HTR-8/SVneo (cell line): Measurements from ENCODE around the gene PPP2R3A.
A peak's percentile ranks its signal among the peaks of the same experiment; 100 is the strongest.

Experiments used
- DNase-seq: peaks from one replicate; pipeline ENCODE4 v3.0.0; 2011; ENCODE audit warnings: low spot score, mixed read lengths; ENCODE audit not compliant: insufficient read length
- FAIRE-seq: peaks from 2 replicates; lab custom pipeline; 2011; peaks lifted over from hg19 to GRCh38; lab: Jason Lieb, UNC

Gene PPP2R3A

GRCh38 chr3:136008732-136009470, 43.4 kb downstream of the PPP2R3A start:
- DNase-seq (no peak), FAIRE-seq (no peak)

GRCh38 chr3:136018876-136019275, 53.3 kb downstream of the PPP2R3A start:
- peak; percentile 9 for FAIRE-seq

GRCh38 chr3:136021803-136022202, 56.3 kb downstream of the PPP2R3A start:
- no peak for DNase-seq
- FAIRE-seq: no peak

More at GRCh38 chr3:136018876-136019275, 53.3 kb downstream of the PPP2R3A start:
- no peak for DNase-seq

GRCh38 chr3:136022529-136023263, 57.2 kb downstream of the PPP2R3A start:
- FAIRE-seq: no peak

GRCh38 chr3:136023264-136023978, 57.9 kb downstream of the PPP2R3A start:
- no peak for DNase-seq
- no peak for FAIRE-seq

More at GRCh38 chr3:136022529-136023263, 57.2 kb downstream of the PPP2R3A start:
- DNase-seq: no peak

GRCh38 chr3:136036306-136036705, 70.8 kb downstream of the PPP2R3A start:
- FAIRE-seq (no peak), DNase-seq (no peak)

GRCh38 chr3:136038668-136039067, 73.1 kb downstream of the PPP2R3A start:
- DNase-seq (no peak), FAIRE-seq (no peak)

GRCh38 chr3:136042608-136043221, 77.2 kb downstream of the PPP2R3A start:
- DNase-seq: peak; percentile 49
- no peak for FAIRE-seq

- no peak for DNase-seq
- FAIRE-seq: no peak
These were observed 79.6 kb downstream of the PPP2R3A start for GRCh38 chr3:136044980-136045745.

GRCh38 chr3:136048068-136048467, 82.5 kb downstream of the PPP2R3A start:
- FAIRE-seq (no peak), DNase-seq (no peak)

GRCh38 chr3:136050250-136050649, 84.7 kb downstream of the PPP2R3A start:
- FAIRE-seq (no peak), DNase-seq (no peak)

- no peak for DNase-seq
- FAIRE-seq: peak; percentile 23
These were observed 90.0 kb downstream of the PPP2R3A start for GRCh38 chr3:136055491-136055890.

- no peak for FAIRE-seq
- no peak for DNase-seq
These were observed 101.7 kb downstream of the PPP2R3A start for GRCh38 chr3:136067211-136067610.

GRCh38 chr3:136068708-136069107, 103.2 kb downstream of the PPP2R3A start:
- DNase-seq: no peak
- no peak for FAIRE-seq

GRCh38 chr3:136069933-136070332, 104.4 kb downstream of the PPP2R3A start:
- peak; percentile 11 for DNase-seq
- FAIRE-seq: no peak

- peak; percentile 71 for DNase-seq
- no peak for FAIRE-seq
These were observed 104.8 kb downstream of the PPP2R3A start for GRCh38 chr3:136070334-136070733.

GRCh38 chr3:136070953-136071949, 105.7 kb downstream of the PPP2R3A start:
- DNase-seq: peak; percentile 24
- FAIRE-seq: no peak

GRCh38 chr3:136074546-136075170, 109.1 kb downstream of the PPP2R3A start:
- FAIRE-seq (no peak), DNase-seq (no peak)
